MM.1S (cell line): ENCODE measurements around the gene ARSA.

Experiments used
- CTCF ChIP-seq: fragments of 300-600 bp; sonication (generic); IDR thresholded peaks from 2 replicates; pipeline ENCODE4 v1.5.1; 2016; ENCODE audit warnings: antibody characterized with exemption, low read length, mixed read lengths
- EZH2 ChIP-seq: fragments of 300-600 bp; sonication (generic); optimal IDR thresholded peaks from 2 replicates; pipeline ENCODE3; 2017; ENCODE audit warnings: low read depth, mild to moderate bottlenecking, antibody characterized with exemption, low read length, mixed read lengths

GRCh38 chr22:50641696-50642607, 14.0 kb upstream of the ARSA start:
- TF ChIP-seq CTCF, result peak; percentile 6; the same call in 1 of the 2 replicates
- TF ChIP-seq EZH2, result no peak
